Osteoblast (primary cell): ENCODE data around the gene RBM43. TPM values are rescaled to one million over a fixed set of nuclear protein-coding genes. Genes with fewer than 3 reads are reported as not detected.
"Not testable (repeated sequence)": the region's sequence is repeated elsewhere in the genome, so short reads cannot be mapped to it uniquely, and the experiment has no call there.

Experiments
- DNase-seq: peaks from one replicate; pipeline ENCODE4 v3.0.0; 2011; ENCODE audit warnings: low spot score, mixed read lengths; ENCODE audit not compliant: insufficient read length; ENCODE audit errors: missing footprints
- H2AFZ ChIP-seq: 2 replicates; pipeline ENCODE4 v1.6.0; 2011; ENCODE audit warnings: mild to moderate bottlenecking, low read length
- H3K27ac ChIP-seq: 2 replicates; pipeline ENCODE4 v1.5.1; 2011; ENCODE audit warnings: mild to moderate bottlenecking, low read depth, low read length, moderate library complexity
- H3K27me3 ChIP-seq: 2 replicates; pipeline ENCODE4 v1.6.0; 2012; ENCODE audit warnings: mild to moderate bottlenecking, control low read depth, inconsistent platforms, low read length, moderate library complexity; ENCODE audit not compliant: insufficient read depth
- H3K36me3 ChIP-seq: 2 replicates; pipeline ENCODE4 v1.5.1; 2011; ENCODE audit warnings: mild to moderate bottlenecking, low read length, control low read depth, moderate library complexity; ENCODE audit not compliant: insufficient read depth
- H3K4me1 ChIP-seq: 2 replicates; pipeline ENCODE4 v1.5.1; 2011; ENCODE audit warnings: mild to moderate bottlenecking, low read length, control low read depth, moderate library complexity; ENCODE audit not compliant: insufficient read depth
- H3K4me2 ChIP-seq: 2 replicates; pipeline ENCODE4 v1.6.0; 2011; ENCODE audit warnings: mild to moderate bottlenecking, low read length; ENCODE audit not compliant: insufficient read depth
- H3K4me3 ChIP-seq: fragments of 200-600 bp; sonication (generic); 3 replicates; pipeline ENCODE4 v1.5.1; 2012; ENCODE audit warnings: mild to moderate bottlenecking, low read length, inconsistent platforms; ENCODE audit not compliant: insufficient read depth
- H3K79me2 ChIP-seq: 2 replicates; pipeline ENCODE4 v1.6.0; 2012; ENCODE audit warnings: mild to moderate bottlenecking, low read length, control low read depth, inconsistent platforms; ENCODE audit not compliant: insufficient read depth
- H3K9me3 ChIP-seq: 2 replicates; pipeline ENCODE4 v1.5.1; 2011; ENCODE audit warnings: low read depth, low read length, control low read depth
- H4K20me1 ChIP-seq: 2 replicates; pipeline ENCODE4 v1.6.0; 2012; ENCODE audit warnings: mild to moderate bottlenecking, low read length, control low read depth; ENCODE audit not compliant: insufficient read depth
- total RNA-seq: library from RNA; depleted of rRNA; stranded (reverse); fragments of >200 nt; gene quantifications from 2 replicates; pipeline ENCODE4 v1.2.3, GENCODE V29; 2012
- TF ChIP-seq, protein P1 (sequence below): IDR thresholded peaks from 2 replicates; pipeline ENCODE4 v1.5.1; 2011; ENCODE audit warnings: mild to moderate bottlenecking, low read depth, low read length, moderate library complexity; ENCODE audit errors: extremely low read depth

The RBM43 gene
- total RNA-seq, 1 donor = 11.6 TPM

DNA sequence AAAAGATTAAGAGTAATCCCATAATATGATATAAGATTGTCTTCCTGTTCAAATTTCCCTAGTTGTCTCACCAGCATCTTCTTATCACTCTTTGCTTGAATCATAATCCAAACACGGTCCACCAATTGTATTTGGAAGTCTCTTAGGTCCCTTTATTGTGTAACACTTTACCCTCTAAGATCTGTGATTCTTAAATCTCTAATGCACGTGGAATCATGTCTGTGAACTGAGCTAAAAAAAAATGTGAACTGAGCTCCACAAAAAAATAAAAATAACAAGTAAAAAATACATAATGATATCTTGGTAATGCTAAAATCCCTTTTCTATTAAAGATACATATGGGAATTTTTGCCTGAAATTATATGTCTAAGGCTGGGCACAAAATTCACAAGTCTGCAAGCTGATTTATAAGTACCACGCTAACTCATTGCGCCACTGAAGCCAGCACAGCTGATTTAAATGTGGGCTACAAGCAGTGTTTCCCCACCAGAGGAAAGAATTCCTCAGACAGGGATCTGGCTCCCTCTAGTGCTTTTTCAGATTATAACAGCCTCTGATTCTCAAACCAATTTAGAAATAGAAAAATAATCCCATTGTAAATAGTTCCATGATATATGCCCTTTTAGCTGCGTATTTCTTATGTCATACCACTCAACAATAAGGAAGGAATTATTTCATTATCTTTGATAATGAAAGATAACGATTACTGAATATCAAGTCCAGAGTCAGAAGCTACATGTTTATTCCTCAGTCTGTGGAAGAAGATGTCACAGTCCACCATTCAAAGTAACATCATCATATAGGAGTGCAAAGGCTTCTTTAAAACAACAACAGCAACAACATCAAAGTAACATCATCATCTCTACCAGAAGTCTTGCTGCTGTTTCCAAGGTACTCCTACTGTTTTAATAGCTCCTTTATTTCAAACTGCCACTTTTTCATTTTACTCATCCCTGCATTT lies 22.9 kb downstream of the RBM43 start:
- H3K9me3 ChIP-seq = no peaks in the 10 kb centered on the region
- TF ChIP-seq, protein P1, sequence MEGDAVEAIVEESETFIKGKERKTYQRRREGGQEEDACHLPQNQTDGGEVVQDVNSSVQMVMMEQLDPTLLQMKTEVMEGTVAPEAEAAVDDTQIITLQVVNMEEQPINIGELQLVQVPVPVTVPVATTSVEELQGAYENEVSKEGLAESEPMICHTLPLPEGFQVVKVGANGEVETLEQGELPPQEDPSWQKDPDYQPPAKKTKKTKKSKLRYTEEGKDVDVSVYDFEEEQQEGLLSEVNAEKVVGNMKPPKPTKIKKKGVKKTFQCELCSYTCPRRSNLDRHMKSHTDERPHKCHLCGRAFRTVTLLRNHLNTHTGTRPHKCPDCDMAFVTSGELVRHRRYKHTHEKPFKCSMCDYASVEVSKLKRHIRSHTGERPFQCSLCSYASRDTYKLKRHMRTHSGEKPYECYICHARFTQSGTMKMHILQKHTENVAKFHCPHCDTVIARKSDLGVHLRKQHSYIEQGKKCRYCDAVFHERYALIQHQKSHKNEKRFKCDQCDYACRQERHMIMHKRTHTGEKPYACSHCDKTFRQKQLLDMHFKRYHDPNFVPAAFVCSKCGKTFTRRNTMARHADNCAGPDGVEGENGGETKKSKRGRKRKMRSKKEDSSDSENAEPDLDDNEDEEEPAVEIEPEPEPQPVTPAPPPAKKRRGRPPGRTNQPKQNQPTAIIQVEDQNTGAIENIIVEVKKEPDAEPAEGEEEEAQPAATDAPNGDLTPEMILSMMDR = peak; percentile 86
- no peak overlapping the region for H3K4me3 ChIP-seq
- no peaks in the 10 kb centered on the region for H3K27me3 ChIP-seq
- no peak overlapping the region for H2AFZ ChIP-seq
- no peaks in the 10 kb centered on the region for H3K36me3 ChIP-seq
- peak overlapping the region; percentile 29 for H3K27ac ChIP-seq
- no peaks in the 10 kb centered on the region for H4K20me1 ChIP-seq
- peak; percentile 71 for DNase-seq
- H3K4me1 ChIP-seq = peaks cover 8% of the 10 kb centered on the region
- peak overlapping the region; percentile 53 for H3K4me2 ChIP-seq
- H3K79me2 ChIP-seq = no peaks in the 10 kb centered on the region

DNA sequence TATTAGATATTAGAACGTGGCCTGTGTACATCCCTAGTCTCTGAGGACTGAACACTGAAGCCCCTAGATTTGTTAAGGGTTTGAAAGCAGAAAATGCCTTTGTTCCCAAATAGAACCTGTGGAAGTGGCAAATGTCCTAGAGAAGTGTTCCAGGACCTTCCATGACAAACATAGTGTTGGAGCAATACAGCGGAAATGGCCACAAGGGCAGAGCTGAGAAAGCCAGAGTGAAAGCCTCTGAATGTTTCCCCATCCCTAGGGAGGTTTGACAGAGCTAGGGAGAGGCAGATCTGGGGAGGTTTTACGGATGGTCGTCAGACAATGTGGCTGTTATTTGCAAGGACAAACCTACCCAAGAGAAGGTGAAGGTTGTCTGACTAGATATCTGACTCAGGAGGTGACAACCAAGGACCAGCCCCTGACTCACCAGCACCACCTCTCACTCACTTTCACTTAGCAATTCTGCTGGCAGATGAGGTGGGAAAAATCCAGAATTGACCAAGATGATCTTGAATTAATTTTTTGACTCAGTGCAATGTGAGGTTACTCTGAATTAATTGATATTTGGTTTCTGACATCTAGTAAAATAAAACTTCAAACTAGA lies 24.1 kb downstream of the RBM43 start:
- Histone ChIP-seq H3K36me3 (no peaks in the 10 kb centered on the region), H3K79me2 (no peaks in the 10 kb centered on the region), H4K20me1 (no peaks in the 10 kb centered on the region), H3K4me1 (peaks cover 8% of the 10 kb centered on the region), H3K27ac (no peak overlapping the region), H3K9me3 (no peaks in the 10 kb centered on the region), H2AFZ (peak overlapping the region; percentile 25), H3K4me3 (no peak overlapping the region), H3K27me3 (no peaks in the 10 kb centered on the region), H3K4me2 (no peak overlapping the region)
- TF ChIP-seq, protein P1 = no peak
- DNase-seq = no peak

- H3K27ac ChIP-seq, H4K20me1 ChIP-seq, H3K4me3 ChIP-seq, H3K27me3 ChIP-seq, DNase-seq, H2AFZ ChIP-seq, H3K9me3 ChIP-seq, H3K4me2 ChIP-seq, H3K36me3 ChIP-seq, H3K79me2 ChIP-seq: not testable (repeated sequence)
- H3K4me1 ChIP-seq = peaks cover 12% of the 10 kb centered on the region
Observed at GRCh38 chr2:151233760-151234159, 27.9 kb downstream of the RBM43 start.

DNA sequence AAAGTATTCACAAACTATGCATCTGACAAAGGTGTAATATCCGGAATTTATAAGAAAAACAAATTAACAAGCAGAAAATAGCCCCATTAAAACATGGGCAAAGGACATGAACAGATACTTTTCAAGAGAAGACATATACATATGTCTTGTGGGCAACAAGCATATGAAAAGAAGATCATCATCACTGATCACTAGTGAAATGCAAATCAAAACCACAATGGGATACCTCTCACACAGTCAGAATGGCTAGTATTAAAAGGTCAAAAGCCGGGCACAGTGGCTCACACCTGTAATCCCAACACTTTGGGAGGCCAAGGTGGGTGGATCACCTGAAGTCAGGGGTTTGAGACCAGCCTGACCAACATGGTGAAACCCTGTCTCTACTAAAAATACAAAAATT lies 28.4 kb downstream of the RBM43 start:
- H3K4me3 ChIP-seq, H3K4me2 ChIP-seq, H3K9me3 ChIP-seq, H3K36me3 ChIP-seq, H3K79me2 ChIP-seq, H3K27ac ChIP-seq, H2AFZ ChIP-seq, DNase-seq, H3K27me3 ChIP-seq, H4K20me1 ChIP-seq, H3K4me1 ChIP-seq: not testable (repeated sequence)
